RWPE2 (cell line): ENCODE measurements around the gene LRRC15.

Experiments used
- ATAC-seq: fragments of 200-7000 bp; cut with Tn5 transposase; 3 replicates; pipeline ENCODE4 v1.9.1; 2021; ENCODE audit warnings: low read depth
- DNase-seq: peaks from one replicate; pipeline ENCODE4 v3.0.0-alpha.2; 2020; ENCODE audit warnings: low spot score
- H3K27ac ChIP-seq: fragments of 450-650 bp; 2 replicates; pipeline ENCODE4 v1.5.1; 2017; ENCODE audit warnings: mild to moderate bottlenecking; ENCODE audit not compliant: poor library complexity, severe bottlenecking
- H3K27me3 ChIP-seq: fragments of 250-450 bp; sonication (Bioruptor Pico); 2 replicates; pipeline ENCODE4 v1.5.1; 2021; ENCODE audit warnings: mild to moderate bottlenecking, moderate library complexity; ENCODE audit not compliant: insufficient read depth, poor library complexity, severe bottlenecking
- H3K36me3 ChIP-seq: fragments of 250-450 bp; sonication (Bioruptor Pico); 2 replicates; pipeline ENCODE4 v1.5.1; 2020; ENCODE audit warnings: low read depth, mild to moderate bottlenecking, moderate library complexity
- H3K4me1 ChIP-seq: fragments of 250-450 bp; sonication (Bioruptor Pico); 2 replicates; pipeline ENCODE4 v1.5.1; 2021; ENCODE audit warnings: mild to moderate bottlenecking, moderate library complexity; ENCODE audit not compliant: insufficient read depth, poor library complexity, severe bottlenecking
- H3K4me3 ChIP-seq: fragments of 250-450 bp; sonication (Bioruptor Pico); 2 replicates; pipeline ENCODE4 v1.5.1; 2021; ENCODE audit warnings: mild to moderate bottlenecking, moderate library complexity; ENCODE audit not compliant: severe bottlenecking
- H3K9me3 ChIP-seq: fragments of 250-450 bp; sonication (Bioruptor Pico); 2 replicates; pipeline ENCODE4 v1.5.1; 2021; ENCODE audit warnings: mild to moderate bottlenecking, moderate library complexity; ENCODE audit not compliant: severe bottlenecking
- TF ChIP-seq, protein P1 (sequence below): fragments of 450-650 bp; IDR thresholded peaks from one replicate; pipeline ENCODE4 v1.5.1; 2017; ENCODE audit warnings: mild to moderate bottlenecking, moderate library complexity; ENCODE audit not compliant: poor library complexity, severe bottlenecking

LRRC15 gene

DNA sequence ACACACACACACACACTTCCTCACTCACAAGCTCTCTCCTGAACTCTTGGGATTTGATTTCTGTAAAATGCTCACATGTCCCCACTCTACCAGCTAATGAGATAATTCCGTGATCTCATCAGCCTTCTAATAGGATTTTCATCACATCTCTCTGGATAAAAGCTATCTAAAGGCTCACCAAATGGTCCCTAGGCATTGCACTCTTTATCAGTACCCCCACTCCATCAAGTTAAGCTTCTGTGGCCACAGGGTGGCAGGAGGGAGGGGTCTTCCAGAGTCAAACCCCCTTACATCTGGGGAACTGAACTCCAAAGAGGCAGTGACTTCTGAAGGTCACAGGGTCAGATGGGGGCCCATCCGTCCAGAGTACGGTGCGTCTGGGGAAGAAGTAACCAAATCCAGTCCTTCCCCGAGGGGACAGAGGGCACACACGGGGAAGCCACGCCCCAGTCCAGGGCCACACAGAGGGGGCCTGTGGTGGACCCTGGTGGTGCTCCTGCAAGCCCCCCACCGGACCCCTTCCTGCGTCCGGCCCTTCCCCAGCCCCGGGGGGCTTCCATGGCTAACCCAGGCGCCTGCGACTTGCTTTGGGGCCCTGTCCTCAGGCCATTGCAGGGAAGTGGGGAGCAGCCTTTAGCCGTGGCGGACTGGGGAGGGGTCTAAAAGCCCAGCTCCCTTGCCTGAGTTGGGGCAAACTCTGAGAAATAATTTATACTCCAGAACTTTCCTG is 44.0 kb downstream of the LRRC15 start:
- no peak overlapping the region for H3K4me3 ChIP-seq
- peaks cover 9% of the 10 kb centered on the region for H3K36me3 ChIP-seq
- TF ChIP-seq, protein P1, sequence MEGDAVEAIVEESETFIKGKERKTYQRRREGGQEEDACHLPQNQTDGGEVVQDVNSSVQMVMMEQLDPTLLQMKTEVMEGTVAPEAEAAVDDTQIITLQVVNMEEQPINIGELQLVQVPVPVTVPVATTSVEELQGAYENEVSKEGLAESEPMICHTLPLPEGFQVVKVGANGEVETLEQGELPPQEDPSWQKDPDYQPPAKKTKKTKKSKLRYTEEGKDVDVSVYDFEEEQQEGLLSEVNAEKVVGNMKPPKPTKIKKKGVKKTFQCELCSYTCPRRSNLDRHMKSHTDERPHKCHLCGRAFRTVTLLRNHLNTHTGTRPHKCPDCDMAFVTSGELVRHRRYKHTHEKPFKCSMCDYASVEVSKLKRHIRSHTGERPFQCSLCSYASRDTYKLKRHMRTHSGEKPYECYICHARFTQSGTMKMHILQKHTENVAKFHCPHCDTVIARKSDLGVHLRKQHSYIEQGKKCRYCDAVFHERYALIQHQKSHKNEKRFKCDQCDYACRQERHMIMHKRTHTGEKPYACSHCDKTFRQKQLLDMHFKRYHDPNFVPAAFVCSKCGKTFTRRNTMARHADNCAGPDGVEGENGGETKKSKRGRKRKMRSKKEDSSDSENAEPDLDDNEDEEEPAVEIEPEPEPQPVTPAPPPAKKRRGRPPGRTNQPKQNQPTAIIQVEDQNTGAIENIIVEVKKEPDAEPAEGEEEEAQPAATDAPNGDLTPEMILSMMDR = no peak
- DNase-seq (peak; percentile 38), ATAC-seq (no peak)
- peak overlapping the region; percentile 97 for H3K27ac ChIP-seq
- H3K27me3 ChIP-seq = no peaks in the 10 kb centered on the region
- no peaks in the 10 kb centered on the region for H3K9me3 ChIP-seq
- peaks cover 27% of the 10 kb centered on the region for H3K4me1 ChIP-seq

DNA sequence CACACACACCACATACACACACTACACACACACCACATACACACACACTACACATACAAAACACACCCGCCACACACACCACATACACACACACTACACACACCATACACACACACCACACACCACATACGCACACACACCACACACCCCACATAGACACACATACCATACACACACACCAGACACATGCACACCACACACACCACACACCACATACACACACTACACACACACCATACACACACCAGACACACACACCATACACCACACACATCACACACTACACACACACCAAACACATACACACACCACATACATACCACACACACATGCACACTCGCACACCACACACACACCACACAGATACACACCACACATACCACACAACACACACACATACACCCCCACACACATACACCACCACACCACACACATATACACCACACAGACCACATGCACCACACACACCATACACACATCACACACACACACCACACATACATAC is 44.7 kb downstream of the LRRC15 start:
- no peak for ATAC-seq
- H3K4me1 ChIP-seq = peaks cover 23% of the 10 kb centered on the region
- no peak overlapping the region for H3K4me3 ChIP-seq
- TF ChIP-seq, protein P1 = no peak
- no peaks in the 10 kb centered on the region for H3K9me3 ChIP-seq
- H3K27ac ChIP-seq = peak overlapping the region; percentile 97
- peaks cover 16% of the 10 kb centered on the region for H3K36me3 ChIP-seq
- no peaks in the 10 kb centered on the region for H3K27me3 ChIP-seq
- no peak for DNase-seq

- Histone ChIP-seq H3K4me1 (peaks cover 23% of the 10 kb centered on the region), H3K27ac (peak overlapping the region; percentile 97), H3K4me3 (no peak overlapping the region), H3K9me3 (peaks cover 2% of the 10 kb centered on the region), H3K27me3 (no peaks in the 10 kb centered on the region), H3K36me3 (peaks cover 24% of the 10 kb centered on the region)
- peak; percentile 3 for ATAC-seq
- DNase-seq = no peak
- TF ChIP-seq, protein P1 = no peak
These were observed 45.5 kb downstream of the LRRC15 start for GRCh38 chr3:194323785-194324735.

- DNase-seq (peak; percentile 98), ATAC-seq (peak; percentile 84)
These were observed 46.8 kb downstream of the LRRC15 start for GRCh38 chr3:194322678-194323211.

More at GRCh38 chr3:194322678-194323211, 46.8 kb downstream of the LRRC15 start:
- Histone ChIP-seq H3K27me3 (no peaks in the 10 kb centered on the region), H3K9me3 (peaks cover 2% of the 10 kb centered on the region), H3K4me1 (peaks cover 17% of the 10 kb centered on the region), H3K4me3 (peak overlapping the region; percentile 50), H3K27ac (peak overlapping the region; percentile 97), H3K36me3 (peaks cover 33% of the 10 kb centered on the region)
- TF ChIP-seq, protein P1 = no peak
